Keratinocyte (primary cell): ENCODE data around the gene ANKDD1A. TPM values are rescaled to one million over a fixed set of nuclear protein-coding genes. Genes with fewer than 3 reads are reported as not detected.

Source experiments
- DNase-seq: peaks from one replicate; pipeline ENCODE4 v3.0.0-alpha.2; 2011; ENCODE audit warnings: low read depth, missing footprints, low spot score
- FAIRE-seq: peaks from 2 replicates; lab custom pipeline; 2011; peaks lifted over from hg19 to GRCh38; lab: Jason Lieb, UNC
- H2AFZ ChIP-seq: 2 replicates; pipeline ENCODE4 v1.6.0; 2012; ENCODE audit warnings: low read length, control low read depth, inconsistent platforms; ENCODE audit not compliant: control insufficient read depth
- H3K27ac ChIP-seq: 2 replicates; pipeline ENCODE4 v1.5.1; 2011; ENCODE audit warnings: low read length; ENCODE audit not compliant: control insufficient read depth, insufficient read depth
- H3K27me3 ChIP-seq: 3 replicates; pipeline ENCODE4 v1.6.0; 2011; ENCODE audit warnings: low read length; ENCODE audit not compliant: control insufficient read depth, insufficient read depth; ENCODE audit errors: extremely low read depth
- H3K36me3 ChIP-seq, 2 experiments: 2 replicates in 1 of 2; 3 replicates in 1 of 2; pipeline ENCODE4 v1.5.1; 2011; ENCODE audit warnings: low read length in 2 of 2, mild to moderate bottlenecking in 1 of 2; ENCODE audit not compliant: control insufficient read depth in 2 of 2, insufficient read depth in 2 of 2; ENCODE audit errors: extremely low read depth in 1 of 2
- H3K4me1 ChIP-seq: 3 replicates; pipeline ENCODE4 v1.5.1; 2011; ENCODE audit warnings: low read length; ENCODE audit not compliant: control insufficient read depth, insufficient read depth; ENCODE audit errors: extremely low read depth
- H3K4me2 ChIP-seq: 3 replicates; pipeline ENCODE4 v1.6.0; 2011; ENCODE audit warnings: low read depth, low read length; ENCODE audit not compliant: control insufficient read depth, insufficient read depth; ENCODE audit errors: extremely low read depth
- H3K4me3 ChIP-seq, 3 experiments: fragments of 200-600 bp in 1 of 3; sonication (generic) in 1 of 3; 2 replicates in 2 of 3; 3 replicates in 1 of 3; pipeline ENCODE4 v1.5.1; 2011 to 2016; ENCODE audit warnings: low read length in 3 of 3, mild to moderate bottlenecking in 3 of 3, control low read depth in 2 of 3, inconsistent platforms in 1 of 3, low read depth in 1 of 3, mixed read lengths in 1 of 3, mixed run types in 1 of 3, moderate library complexity in 1 of 3; ENCODE audit not compliant: control insufficient read depth in 2 of 3, insufficient read depth in 2 of 3; ENCODE audit errors: extremely low read depth in 1 of 3
- H3K79me2 ChIP-seq: 2 replicates; pipeline ENCODE4 v1.6.0; 2012; ENCODE audit warnings: low read length; ENCODE audit not compliant: control insufficient read depth, insufficient read depth
- H3K9ac ChIP-seq: 3 replicates; pipeline ENCODE4 v1.6.0; 2011; ENCODE audit warnings: low read length; ENCODE audit not compliant: control insufficient read depth, insufficient read depth; ENCODE audit errors: extremely low read depth
- H3K9me1 ChIP-seq: 3 replicates; pipeline ENCODE4 v1.6.0; 2011; ENCODE audit warnings: low read length; ENCODE audit not compliant: control insufficient read depth, insufficient read depth; ENCODE audit errors: extremely low read depth
- H3K9me3 ChIP-seq: 2 replicates; pipeline ENCODE4 v1.5.1; 2012; ENCODE audit warnings: low read depth, low read length; ENCODE audit not compliant: control insufficient read depth
- H4K20me1 ChIP-seq: 3 replicates; pipeline ENCODE4 v1.6.0; 2011; ENCODE audit warnings: low read length; ENCODE audit not compliant: control insufficient read depth, insufficient read depth; ENCODE audit errors: extremely low read depth
- CTCF ChIP-seq, 3 experiments: IDR thresholded peaks in 1 of 3; conservative IDR thresholded peaks in 1 of 3; optimal IDR thresholded peaks in 1 of 3; 2 replicates in 2 of 3; 3 replicates in 1 of 3; pipeline versions ENCODE3 to v1.5.1; 2011; ENCODE audit warnings: low read length in 3 of 3, mild to moderate bottlenecking in 3 of 3, moderate library complexity in 2 of 3, control low read depth in 1 of 3, inconsistent platforms in 1 of 3; ENCODE audit not compliant: insufficient read depth in 2 of 3; ENCODE audit errors: extremely low read depth in 1 of 3
- EZH2 ChIP-seq: IDR thresholded peaks from one replicate; pipeline ENCODE4 v1.6.1; 2012; ENCODE audit warnings: inconsistent platforms, mild to moderate bottlenecking, low read length, moderate library complexity
- dilution Hi-C: fragments of 300-500 bp; cut with MboI; formaldehyde crosslinking; loops from one replicate; pipeline ENCODE4 v1.7.0; 2020; ENCODE audit warnings: low sequenced_read_pairs; ENCODE audit not compliant: extremely low pct_ligation_motif_present
- polyA plus RNA-seq, 5 experiments: library from polyadenylated mRNA; depleted of rRNA in 3 of 5; stranded (reverse) in 3 of 5; stranded (forward) in 1 of 5; unstranded in 1 of 5; fragments of >200 nt; gene quantifications; 1 replicate in 1 of 5; 2 replicates in 3 of 5; 3 replicates in 1 of 5; pipeline versions ENCODE4 v1.2.1 to v1.2.3, GENCODE V29; 2011 to 2012; ENCODE audit warnings: missing spikeins in 2 of 5, low read depth in 1 of 5, low replicate concordance in 1 of 5

The ANKDD1A gene
- polyA plus RNA-seq, 1 donor (not counting 4 experiments of a cell fraction or from before 2014, with no cell fraction given) = 1.1 TPM

GRCh38 chr15:64969401-64969800 is 57.7 kb downstream of the ANKDD1A start:
- Histone ChIP-seq H3K27me3 (no peaks in the 10 kb centered on the region), H4K20me1 (no peaks in the 10 kb centered on the region), H3K27ac (no peak overlapping the region), H3K9me1 (no peaks in the 10 kb centered on the region), H3K4me1 (no peaks in the 10 kb centered on the region), H3K9me3 (no peaks in the 10 kb centered on the region), H3K4me2 (no peak overlapping the region), H3K79me2 (no peaks in the 10 kb centered on the region), H3K36me3 (peaks cover 9 to 17% of the 10 kb centered on the region in 2 experiments), H3K9ac (no peak overlapping the region), H2AFZ (no peak overlapping the region), H3K4me3 (no peak overlapping the region)
- no peak for FAIRE-seq
- dilution Hi-C loops = no loop called here
- DNase-seq = no peak
- no peak for TF ChIP-seq EZH2
- no peak for TF ChIP-seq CTCF (optimal IDR thresholded peaks at IDR 0.05 in 1 of 3, IDR thresholded peaks at IDR 0.05 in 1 of 3, conservative IDR thresholded peaks at IDR 0.05 in 1 of 3; ENCODE audit: extremely low read depth in 1 of 3, insufficient read depth in 2 of 3, low read length in 3 of 3)

GRCh38 chr15:64970698-64971097 is 59.0 kb downstream of the ANKDD1A start:
- no peak overlapping the region for H3K4me3 ChIP-seq
- no peak overlapping the region for H3K4me2 ChIP-seq
- H4K20me1 ChIP-seq = no peaks in the 10 kb centered on the region
- H3K9me3 ChIP-seq = no peaks in the 10 kb centered on the region
- H3K27me3 ChIP-seq = no peaks in the 10 kb centered on the region
- DNase-seq (no peak), FAIRE-seq (no peak)
- H3K4me1 ChIP-seq = no peaks in the 10 kb centered on the region
- H3K36me3 ChIP-seq = peaks cover 5 to 9% of the 10 kb centered on the region in 2 experiments
- no peaks in the 10 kb centered on the region for H3K9me1 ChIP-seq
- dilution Hi-C loops = no loop called here
- TF ChIP-seq EZH2 = no peak
- TF ChIP-seq CTCF (optimal IDR thresholded peaks at IDR 0.05 in 1 of 3, IDR thresholded peaks at IDR 0.05 in 1 of 3, conservative IDR thresholded peaks at IDR 0.05 in 1 of 3; ENCODE audit: extremely low read depth in 1 of 3, insufficient read depth in 2 of 3, low read length in 3 of 3) = no peak
- H2AFZ ChIP-seq = no peak overlapping the region
- H3K27ac ChIP-seq = no peak overlapping the region
- no peak overlapping the region for H3K9ac ChIP-seq
- H3K79me2 ChIP-seq = no peaks in the 10 kb centered on the region
